Measurements from ENCODE around the gene CCL1.
"Not testable (repeated sequence)": the region's sequence is repeated elsewhere in the genome, so short reads cannot be mapped to it uniquely, and the experiment has no call there.

CCL1 gene

GRCh38 chr17:34358631-34359030, 4.4 kb downstream of the CCL1 start:
- DNase-seq (ENCODE audit: low spot score), result no peak

DNA sequence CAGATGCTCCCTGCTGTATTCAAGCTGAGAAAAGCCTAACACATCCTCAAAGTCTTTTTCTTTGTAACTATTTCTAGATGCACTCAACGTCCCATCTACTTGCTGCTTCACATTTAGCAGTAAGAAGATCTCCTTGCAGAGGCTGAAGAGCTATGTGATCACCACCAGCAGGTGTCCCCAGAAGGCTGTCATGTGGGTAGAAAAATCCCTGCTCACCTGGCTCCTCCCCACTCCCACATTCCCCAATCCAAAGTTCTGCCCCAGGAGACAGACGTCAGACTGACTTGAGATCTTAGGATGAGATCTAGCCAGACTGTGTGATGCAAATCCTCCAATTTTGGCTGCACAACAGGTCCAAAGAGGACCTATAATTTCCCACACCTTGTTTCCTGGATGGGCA, 5.6 kb downstream of the CCL1 start:
- DNase-seq (ENCODE audit: low spot score), result no peak

DNA sequence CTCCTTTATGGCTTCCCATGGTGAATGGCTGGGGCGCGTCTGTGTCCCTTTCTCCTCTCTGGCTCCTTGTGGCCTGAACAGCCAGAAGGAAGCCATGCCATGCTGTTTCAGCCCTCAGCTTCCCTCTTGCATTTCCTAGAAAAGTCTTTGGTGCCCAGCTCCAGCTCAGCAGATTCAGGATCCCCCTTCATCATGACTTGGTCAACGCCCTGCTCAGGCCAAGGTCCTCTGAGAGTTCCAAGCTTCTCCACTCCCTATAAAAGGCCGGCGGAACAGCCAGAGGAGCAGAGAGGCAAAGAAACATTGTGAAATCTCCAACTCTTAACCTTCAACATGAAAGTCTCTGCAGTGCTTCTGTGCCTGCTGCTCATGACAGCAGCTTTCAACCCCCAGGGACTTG, 6.8 kb downstream of the CCL1 start, which contains the start of gene CCL13:
Gene CCL13, plus strand, starts transcription at position 287 of the 400 bp plus-strand sequence. Its CDS starts 47 bp downstream, at position 334.
- no peak for DNase-seq (ENCODE audit: low spot score)

- no peak for DNase-seq (ENCODE audit: low spot score)
These were observed 8.4 kb downstream of the CCL1 start for GRCh38 chr17:34354637-34355036.

GRCh38 chr17:34352191-34352590, 10.8 kb downstream of the CCL1 start:
- no peak for DNase-seq (ENCODE audit: low spot score)

DNA sequence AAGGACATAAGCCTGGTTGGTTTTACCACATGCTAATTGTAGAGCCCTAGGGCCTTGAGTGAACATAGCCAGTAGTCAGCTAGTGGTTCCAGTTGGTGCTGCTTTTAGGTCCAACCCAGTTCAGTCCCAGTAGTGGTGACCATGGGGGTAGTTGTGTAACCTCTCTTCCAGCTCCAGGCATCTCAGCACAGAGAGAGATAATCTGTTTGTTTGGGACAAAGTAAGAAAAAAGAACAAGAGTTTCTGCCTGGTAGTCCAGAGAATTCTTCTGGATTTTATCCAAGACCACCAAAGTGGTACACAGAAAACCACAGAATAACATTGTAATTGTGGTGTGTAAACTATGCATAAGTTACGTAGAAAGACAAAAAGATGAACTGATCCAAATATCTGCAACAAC, 11.9 kb downstream of the CCL1 start:
- no peak for DNase-seq (ENCODE audit: low spot score)

DNA sequence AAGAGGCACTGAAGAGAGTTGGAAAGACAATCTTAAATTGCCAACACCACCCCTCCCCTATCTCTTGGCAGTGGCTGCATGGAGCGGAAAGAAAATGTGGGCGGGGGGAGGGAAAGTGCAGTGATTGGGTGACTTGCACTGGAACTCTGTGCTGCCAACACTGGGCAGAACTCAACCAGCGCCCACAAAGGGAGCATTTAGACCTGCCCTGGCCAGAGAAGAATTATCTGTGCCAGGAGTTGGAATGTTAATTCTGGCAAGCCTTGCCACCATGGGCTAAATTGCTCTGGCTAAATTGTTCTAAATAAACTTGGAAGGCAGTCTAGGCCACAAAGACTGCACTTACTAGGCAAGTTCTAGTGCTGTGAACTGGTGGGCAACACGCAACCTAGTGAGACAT, 13.3 kb downstream of the CCL1 start:
- no peak for DNase-seq (ENCODE audit: low spot score)

GRCh38 chr17:34347063-34347462, 16.0 kb downstream of the CCL1 start:
- DNase-seq (ENCODE audit: low spot score), result no peak

DNA sequence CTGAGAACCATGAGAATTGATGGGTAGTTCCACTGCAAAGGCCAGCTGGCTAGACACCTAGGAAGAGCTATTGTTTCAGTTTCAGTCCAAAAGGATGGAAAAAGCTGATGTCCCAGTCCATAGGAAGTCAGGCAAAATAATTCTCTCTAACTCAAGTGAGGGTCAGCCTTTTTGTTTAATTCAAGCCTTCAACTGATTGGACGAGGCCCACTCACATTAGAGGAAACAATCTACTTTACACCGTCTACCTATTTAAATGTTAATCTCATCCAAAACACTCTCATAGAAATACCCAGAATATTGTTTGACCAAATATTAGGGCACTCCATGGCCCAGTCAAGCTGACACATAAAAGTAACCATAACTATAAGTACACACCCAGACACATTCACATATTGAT, 21.1 kb downstream of the CCL1 start:
- no peak for DNase-seq (ENCODE audit: low spot score)

DNA sequence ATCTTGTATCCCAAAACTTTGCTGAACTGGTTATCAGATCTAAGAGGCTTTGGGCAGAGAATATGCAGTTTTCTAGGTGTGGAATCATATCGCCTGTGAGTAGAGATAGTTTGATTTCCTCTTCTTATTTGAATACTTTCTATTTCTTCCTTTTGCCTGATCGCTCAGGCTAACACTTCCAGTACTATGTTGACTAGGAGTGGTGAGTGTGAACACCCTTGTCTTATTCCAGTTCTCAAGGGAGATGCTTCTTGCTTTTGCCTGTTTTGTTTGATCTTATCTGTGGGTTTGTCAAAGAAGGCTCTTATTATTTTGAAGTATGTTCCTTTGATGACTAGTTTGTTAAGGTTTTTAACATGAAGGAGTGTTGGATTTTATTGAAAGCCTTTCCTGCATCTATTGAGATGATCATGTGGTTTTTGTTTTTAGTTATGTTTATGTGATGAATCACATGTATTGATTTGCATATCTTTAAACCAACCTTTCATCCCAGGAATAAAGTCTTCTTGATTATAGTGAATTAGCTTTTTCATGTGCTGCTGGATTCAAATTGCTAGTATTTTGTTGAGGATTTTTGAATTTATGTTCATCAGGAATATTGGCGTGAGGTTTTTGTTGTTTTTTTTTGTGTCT, 23.8 kb downstream of the CCL1 start:
- no peak for DNase-seq (ENCODE audit: low spot score)

GRCh38 chr17:34337701-34338100, 25.3 kb downstream of the CCL1 start:
- DNase-seq (ENCODE audit: low spot score), result no peak

DNA sequence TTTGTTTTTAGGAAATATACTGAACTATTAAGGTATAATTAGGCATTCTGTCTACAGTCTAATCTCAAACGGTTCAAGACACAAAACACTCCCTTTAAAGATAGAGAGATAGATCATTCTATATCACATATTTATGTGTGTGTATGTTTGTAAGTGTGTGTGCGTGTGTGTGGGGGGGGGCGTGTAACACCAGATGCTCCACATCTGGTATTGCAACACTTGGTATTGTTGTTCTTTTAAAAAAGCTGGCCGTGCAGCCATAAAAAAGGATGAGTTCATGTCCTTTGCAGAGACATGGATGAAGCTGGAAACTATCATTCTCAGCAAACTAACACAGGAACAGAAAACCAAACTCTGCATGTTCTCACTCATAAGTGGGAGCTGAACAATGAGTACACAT, 35.5 kb downstream of the CCL1 start:
- DNase-seq (ENCODE audit: low spot score), result not testable (repeated sequence)

GRCh38 chr17:34321964-34322363, 41.1 kb downstream of the CCL1 start:
- no peak for DNase-seq (ENCODE audit: low spot score)

GRCh38 chr17:34319039-34319483, 44.0 kb downstream of the CCL1 start, which contains the start of gene CCL8:
Gene CCL8, plus strand, starts transcription at chr17:34319435. Its CDS starts 67 bp downstream, at chr17:34319502.
- DNase-seq (ENCODE audit: low spot score), result no peak

- DNase-seq (ENCODE audit: low spot score), result no peak
These were observed 44.6 kb downstream of the CCL1 start for GRCh38 chr17:34318474-34318873.

GRCh38 chr17:34314279-34314678, 48.8 kb downstream of the CCL1 start:
- DNase-seq (ENCODE audit: low spot score), result no peak

- DNase-seq (ENCODE audit: low spot score), result no peak
These were observed 49.9 kb downstream of the CCL1 start for GRCh38 chr17:34313164-34313563.

DNA sequence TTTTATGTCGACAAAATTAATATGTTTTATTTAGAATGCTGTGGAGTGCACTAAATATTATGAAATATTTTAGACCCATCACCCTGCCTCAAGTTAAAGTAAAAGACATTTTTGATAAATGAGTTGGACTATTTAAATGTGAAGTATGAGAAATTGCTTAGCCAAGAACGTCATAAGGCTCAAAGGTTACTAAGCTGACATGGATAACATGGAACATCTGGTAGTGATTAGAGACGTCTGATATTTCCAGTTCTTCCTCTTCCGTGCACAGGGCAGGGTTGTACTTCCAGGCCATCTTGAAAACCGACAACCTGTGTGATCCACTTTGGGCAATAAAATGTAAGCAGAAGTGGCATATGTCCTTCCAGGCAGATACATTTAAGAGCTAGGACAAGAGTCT, 51.0 kb downstream of the CCL1 start:
- no peak for DNase-seq (ENCODE audit: low spot score)

- DNase-seq (ENCODE audit: low spot score), result no peak
These were observed 51.7 kb downstream of the CCL1 start for GRCh38 chr17:34311291-34311690.

Measured in CD4-positive, alpha-beta T cell treated with Interleukin-2 at 100 ng/mL for 4 hours (primary cell).